GM12878 (cell line): ENCODE data around the gene KDM4C. TPM values are rescaled to one million over a fixed set of nuclear protein-coding genes. Genes with fewer than 3 reads are reported as not detected.

ENCODE experiments used
- ATAC-seq: fragments of 200-7000 bp; cut with Tn5 transposase; 3 replicates; pipeline ENCODE4 v1.9.1; 2020; ENCODE audit warnings: mild to moderate bottlenecking, moderate library complexity
- BruUV-seq: library from RNA; stranded (reverse); fragments of 400-500 nt; replicated peaks from 2 replicates; lab custom pipeline; 2021; lab: Mats Ljungman, UMichigan
- CTCF ChIA-PET: fragments of 300-600 bp; sonication (Branson Sonifier 250); formaldehyde crosslinking; extraction: SDS; loops from one replicate; lab custom pipeline; 2021; ENCODE audit warnings: inconsistent platforms; lab: Yijun Ruan, JAX
- POLR2A ChIA-PET: fragments of 350-600 bp; formaldehyde crosslinking; extraction: SDS; loops from one replicate; lab custom pipeline; 2021; ENCODE audit warnings: inconsistent platforms; lab: Charles Lee
- RAD21 ChIA-PET: fragments of 300-600 bp; sonication (Branson Sonifier 250); formaldehyde crosslinking; loops from one replicate; lab custom pipeline; 2023; ENCODE audit warnings: antibody characterized with exemption; ENCODE audit not compliant: unreplicated experiment; lab: Charles Lee
- SMC1A ChIA-PET: fragments of 300-600 bp; sonication (Branson Sonifier 250); formaldehyde crosslinking; loops from one replicate; lab custom pipeline; 2023; ENCODE audit not compliant: unreplicated experiment, uncharacterized antibody; lab: Charles Lee
- DNase-seq: peaks from one replicate; pipeline ENCODE4 v3.0.0-alpha.2; 2011; ENCODE audit warnings: low read depth, low spot score
- FAIRE-seq: peaks from 3 replicates; lab custom pipeline; 2011; peaks lifted over from hg19 to GRCh38; lab: Jason Lieb, UNC
- H2AFZ ChIP-seq: 2 replicates; pipeline ENCODE4 v1.6.0; 2011; ENCODE audit warnings: low read depth, low read length, control low read depth; ENCODE audit not compliant: control insufficient read depth
- H3K27ac ChIP-seq: 2 replicates; pipeline ENCODE4 v1.5.1; 2011; ENCODE audit warnings: control low read depth; ENCODE audit not compliant: control insufficient read depth, insufficient read depth
- H3K27me3 ChIP-seq, 2 experiments: replicated peaks in 1 of 2; 2 replicates each; pipeline versions ENCODE4 v1.6.0 to v1.6.1; 2011; ENCODE audit warnings: low read length in 1 of 2; ENCODE audit not compliant: control insufficient read depth in 2 of 2, insufficient read depth in 2 of 2
- H3K36me3 ChIP-seq, 2 experiments: 2 replicates each; pipeline ENCODE4 v1.5.1; 2011; ENCODE audit warnings: low read length in 1 of 2; ENCODE audit not compliant: control insufficient read depth in 2 of 2, insufficient read depth in 2 of 2
- H3K4me1 ChIP-seq: 2 replicates; pipeline ENCODE4 v1.6.1; 2011; ENCODE audit warnings: mild to moderate bottlenecking, low read length, moderate library complexity, mixed read lengths; ENCODE audit not compliant: control insufficient read depth, insufficient read depth
- H3K4me2 ChIP-seq: 2 replicates; pipeline ENCODE4 v1.6.0; 2011; ENCODE audit warnings: control low read depth; ENCODE audit not compliant: control insufficient read depth, insufficient read depth
- H3K4me3 ChIP-seq: fragments of 200-600 bp; sonication (generic); 2 replicates; pipeline ENCODE4 v1.5.1; 2016
- H3K79me2 ChIP-seq: 2 replicates; pipeline ENCODE4 v1.6.0; 2011; ENCODE audit warnings: low read length; ENCODE audit not compliant: control insufficient read depth, insufficient read depth
- H3K9ac ChIP-seq: 2 replicates; pipeline ENCODE4 v1.8.0; 2011; ENCODE audit warnings: low read length, control low read depth, mixed read lengths; ENCODE audit not compliant: control insufficient read depth, insufficient read depth
- H3K9me3 ChIP-seq: replicated peaks from 3 replicates; pipeline ENCODE4 v1.5.1; 2011; ENCODE audit warnings: mild to moderate bottlenecking, low read length; ENCODE audit not compliant: control insufficient read depth, insufficient read depth
- H4K20me1 ChIP-seq: 2 replicates; pipeline ENCODE4 v1.6.0; 2011; ENCODE audit not compliant: control insufficient read depth, insufficient read depth
- ATF7 ChIP-seq: fragments of 450-650 bp; IDR thresholded peaks from 2 replicates; pipeline ENCODE4 v1.6.1; 2016; ENCODE audit warnings: low read depth, mild to moderate bottlenecking
- CREB1 ChIP-seq: IDR thresholded peaks from 2 replicates; pipeline ENCODE4 v1.6.1; 2012; ENCODE audit warnings: low read depth, mild to moderate bottlenecking, inconsistent platforms
- MXI1 ChIP-seq: fragments of 150-350 bp; IDR thresholded peaks from 2 replicates; pipeline ENCODE4 v1.6.1; 2011; ENCODE audit warnings: low read depth, mild to moderate bottlenecking, inconsistent platforms, low read length, improper control_type of control experiment
- SKIL ChIP-seq: fragments of 450-650 bp; IDR thresholded peaks from 2 replicates; pipeline ENCODE4 v1.6.1; 2017; ENCODE audit warnings: mild to moderate bottlenecking, low read depth, inconsistent platforms; ENCODE audit not compliant: poor library complexity, severe bottlenecking
- ZZZ3 ChIP-seq: IDR thresholded peaks from 2 replicates; pipeline ENCODE4 v1.6.1; 2011; ENCODE audit warnings: low read depth; ENCODE audit not compliant: control insufficient read depth, insufficient read length
- in situ Hi-C: fragments of 300-500 bp; cut with MboI; formaldehyde crosslinking; loops from 9 replicates; pipeline ENCODE4 v1.14.3; 2018; ENCODE audit warnings: mixed read lengths
- intact Hi-C: fragments of 100-400 bp; cut with micrococcal nuclease; formaldehyde crosslinking; loops from one replicate; pipeline ENCODE4 v1.14.2; 2022; ENCODE audit not compliant: unreplicated experiment
- polyA plus RNA-seq, 11 experiments: library from polyadenylated mRNA; depleted of rRNA in 4 of 11; unstranded in 6 of 11; stranded (reverse) in 5 of 11; fragments of >200 nt; fragmentation: Nextera tagmentation in 4 of 11; fragmentation: Illumina TruSeq in 1 of 11; extraction: Ambion mirVana in 4 of 11; extraction: Trizol in 1 of 11; gene quantifications; 1 replicate in 1 of 11; 2 replicates in 10 of 11; pipeline versions ENCODE4 v1.2.1 to v1.2.3, GENCODE V29; 2011 to 2016; ENCODE audit warnings: inconsistent platforms in 2 of 11, missing spikeins in 2 of 11, low read depth in 1 of 11
- total RNA-seq, 4 experiments: library from RNA; depleted of rRNA in 3 of 4; stranded (reverse); fragments of >200 nt in 3 of 4; fragmentation: Illumina TruSeq in 1 of 4; extraction: Trizol in 1 of 4; gene quantifications; 2 replicates each; pipeline versions ENCODE4 v1.2.1 to v1.2.3, GENCODE V29; 2013 to 2021

The KDM4C gene
- total and polyA plus RNA-seq, 10 of the 15 experiments (the other 5 are each of a cell fraction or from before 2014, with no cell fraction given) = 6.8 to 41.2 (median 20.1) TPM

- ChIA-PET RAD21 (interaction anchor here (0.9 kb wide), 1 partner anchor 70 kb away, joined by 3 read pairs; no protein-coding TSS in a partner anchor), CTCF (interaction anchor here (1.2 kb wide), 1 partner anchor 10 kb away, joined by 5 read pairs; no protein-coding TSS in a partner anchor), POLR2A (no interaction called here), SMC1A (interaction anchor here (0.6 to 1.2 kb wide), 3 partner anchors 9 to 11 kb away, joined by 3 to 5 read pairs (median 5); no protein-coding TSS in a partner anchor)
- Histone ChIP-seq H3K79me2 (no peaks in the 10 kb centered on the region), H3K36me3 (peaks cover 3 to 7% of the 10 kb centered on the region in 2 experiments; a peak in 2 of 4 replicates), H3K4me2 (no peak overlapping the region), H3K27ac (no peak overlapping the region), H3K27me3 (no peaks in the 10 kb centered on the region), H4K20me1 (no peaks in the 10 kb centered on the region), H3K4me1 (no peaks in the 10 kb centered on the region), H2AFZ (no peak overlapping the region), H3K9ac (no peak overlapping the region), H3K9me3 (no peaks in the 10 kb centered on the region), H3K4me3 (no peak overlapping the region)
- TF ChIP-seq ZZZ3 = no peak
- no peak for TF ChIP-seq ATF7
- no peak for TF ChIP-seq MXI1
- TF ChIP-seq CREB1 = no peak
- no peak for TF ChIP-seq SKIL
- no TSS peak for BruUV-seq
- in situ Hi-C loops = no loop called here
- no peak for FAIRE-seq
- peak; percentile 34; the same call in 1 of the 3 replicates for ATAC-seq
- no peak for DNase-seq
- intact Hi-C loops = loop anchor here (5.0 kb wide), 2 partner anchors 208 to 223 kb away; no protein-coding TSS in a partner anchor
These were observed 71.8 kb downstream of the KDM4C start for GRCh38 chr9:6829536-6829935.
